Measurements from ENCODE around the gene RPL31.

RPL31 gene

GRCh38 chr2:100957996-100958653 is 44.0 kb upstream of the RPL31 start:
- H3K4me2 ChIP-seq (ENCODE audit: low read length): no peak overlapping the region
- no peaks in the 10 kb centered on the region for H4K20me1 ChIP-seq (ENCODE audit: control insufficient read depth, insufficient read depth, low read depth, low read length)
- no peak overlapping the region for H3K4me3 ChIP-seq (ENCODE audit: low read length)
- no peaks in the 10 kb centered on the region for H3K9me2 ChIP-seq (replicated peaks; ENCODE audit: control insufficient read depth, low read length)
- no peak overlapping the region for H3K27ac ChIP-seq (ENCODE audit: low read depth, low read length)
- no peaks in the 10 kb centered on the region for H3K36me3 ChIP-seq (ENCODE audit: control insufficient read depth, low read length)
- H3K79me2 ChIP-seq (ENCODE audit: control insufficient read depth, low read length): no peaks in the 10 kb centered on the region
- no peaks in the 10 kb centered on the region for H3F3A ChIP-seq (ENCODE audit: control insufficient read depth, insufficient read depth)
- no peaks in the 10 kb centered on the region for H3K9me3 ChIP-seq (ENCODE audit: control insufficient read depth, insufficient read depth, low read length)
- H3K27me3 ChIP-seq (ENCODE audit: control insufficient read depth, low read length): peaks cover 2% of the 10 kb centered on the region; the same call in 1 of the 2 replicates
- no peaks in the 10 kb centered on the region for H3K4me1 ChIP-seq (ENCODE audit: control insufficient read depth, low read length)
- TF ChIP-seq, protein P1, sequence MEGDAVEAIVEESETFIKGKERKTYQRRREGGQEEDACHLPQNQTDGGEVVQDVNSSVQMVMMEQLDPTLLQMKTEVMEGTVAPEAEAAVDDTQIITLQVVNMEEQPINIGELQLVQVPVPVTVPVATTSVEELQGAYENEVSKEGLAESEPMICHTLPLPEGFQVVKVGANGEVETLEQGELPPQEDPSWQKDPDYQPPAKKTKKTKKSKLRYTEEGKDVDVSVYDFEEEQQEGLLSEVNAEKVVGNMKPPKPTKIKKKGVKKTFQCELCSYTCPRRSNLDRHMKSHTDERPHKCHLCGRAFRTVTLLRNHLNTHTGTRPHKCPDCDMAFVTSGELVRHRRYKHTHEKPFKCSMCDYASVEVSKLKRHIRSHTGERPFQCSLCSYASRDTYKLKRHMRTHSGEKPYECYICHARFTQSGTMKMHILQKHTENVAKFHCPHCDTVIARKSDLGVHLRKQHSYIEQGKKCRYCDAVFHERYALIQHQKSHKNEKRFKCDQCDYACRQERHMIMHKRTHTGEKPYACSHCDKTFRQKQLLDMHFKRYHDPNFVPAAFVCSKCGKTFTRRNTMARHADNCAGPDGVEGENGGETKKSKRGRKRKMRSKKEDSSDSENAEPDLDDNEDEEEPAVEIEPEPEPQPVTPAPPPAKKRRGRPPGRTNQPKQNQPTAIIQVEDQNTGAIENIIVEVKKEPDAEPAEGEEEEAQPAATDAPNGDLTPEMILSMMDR (IDR thresholded peaks at IDR 0.05; ENCODE audit: low read depth, low read length, poor library complexity, severe bottlenecking): no peak
- TF ChIP-seq EZH2phosphoT487 (IDR thresholded peaks at IDR 0.05; ENCODE audit: borderline replicate concordance, low read length): no peak

DNA sequence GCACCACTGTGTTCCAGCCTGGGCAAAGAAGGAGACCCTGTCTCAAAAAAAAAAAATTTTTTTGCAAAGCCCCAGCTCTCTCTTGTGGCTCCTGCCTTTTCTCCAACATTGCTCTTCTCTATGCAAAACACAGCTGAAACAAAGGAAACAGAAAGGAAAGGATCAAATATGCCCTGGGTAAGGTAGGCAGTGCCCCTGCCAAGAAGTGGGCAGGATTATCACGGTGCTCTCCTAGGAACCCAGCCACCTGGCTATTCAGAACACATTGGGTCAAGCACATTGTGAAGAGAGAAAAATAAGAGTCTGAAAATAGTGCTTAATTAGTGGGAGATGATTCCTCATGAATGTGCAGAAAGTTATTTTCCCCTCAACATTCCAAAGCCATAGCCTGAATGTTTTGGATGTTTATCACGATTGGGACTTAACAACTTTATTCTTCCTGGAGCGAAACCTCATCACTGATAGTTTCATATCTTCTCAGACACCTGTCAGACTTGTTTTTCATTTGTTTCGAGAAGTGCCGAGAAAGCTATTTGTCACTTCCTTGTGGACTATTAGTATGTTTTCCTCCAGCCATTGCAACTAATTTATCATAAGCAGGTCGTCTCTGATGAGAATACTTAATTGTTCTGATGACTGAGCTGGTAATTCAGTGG is 42.7 kb upstream of the RPL31 start:
- H3K4me3 ChIP-seq (ENCODE audit: low read length): no peak overlapping the region
- H3K4me1 ChIP-seq (ENCODE audit: control insufficient read depth, low read length): no peaks in the 10 kb centered on the region
- no peaks in the 10 kb centered on the region for H3K9me2 ChIP-seq (replicated peaks; ENCODE audit: control insufficient read depth, low read length)
- no peaks in the 10 kb centered on the region for H4K20me1 ChIP-seq (ENCODE audit: control insufficient read depth, insufficient read depth, low read depth, low read length)
- peaks cover 2% of the 10 kb centered on the region; the same call in 1 of the 2 replicates for H3K27me3 ChIP-seq (ENCODE audit: control insufficient read depth, low read length)
- no peaks in the 10 kb centered on the region for H3K79me2 ChIP-seq (ENCODE audit: control insufficient read depth, low read length)
- no peaks in the 10 kb centered on the region for H3K36me3 ChIP-seq (ENCODE audit: control insufficient read depth, low read length)
- no peaks in the 10 kb centered on the region for H3K9me3 ChIP-seq (ENCODE audit: control insufficient read depth, insufficient read depth, low read length)
- TF ChIP-seq EZH2phosphoT487 (IDR thresholded peaks at IDR 0.05; ENCODE audit: borderline replicate concordance, low read length): no peak
- TF ChIP-seq, protein P1 (IDR thresholded peaks at IDR 0.05; ENCODE audit: low read depth, low read length, poor library complexity, severe bottlenecking): no peak
- no peak overlapping the region for H3K4me2 ChIP-seq (ENCODE audit: low read length)
- H3K27ac ChIP-seq (ENCODE audit: low read depth, low read length): no peak overlapping the region
- H3F3A ChIP-seq (ENCODE audit: control insufficient read depth, insufficient read depth): no peaks in the 10 kb centered on the region

GRCh38 chr2:100960688-100961087 is 41.4 kb upstream of the RPL31 start:
- H3K27ac ChIP-seq (ENCODE audit: low read depth, low read length): no peak overlapping the region
- no peaks in the 10 kb centered on the region for H3F3A ChIP-seq (ENCODE audit: control insufficient read depth, insufficient read depth)
- no peaks in the 10 kb centered on the region for H3K36me3 ChIP-seq (ENCODE audit: control insufficient read depth, low read length)
- H3K9me3 ChIP-seq (ENCODE audit: control insufficient read depth, insufficient read depth, low read length): no peaks in the 10 kb centered on the region
- no peak overlapping the region for H3K4me2 ChIP-seq (ENCODE audit: low read length)
- H4K20me1 ChIP-seq (ENCODE audit: control insufficient read depth, insufficient read depth, low read depth, low read length): no peaks in the 10 kb centered on the region
- H3K9me2 ChIP-seq (replicated peaks; ENCODE audit: control insufficient read depth, low read length): no peaks in the 10 kb centered on the region
- no peaks in the 10 kb centered on the region for H3K79me2 ChIP-seq (ENCODE audit: control insufficient read depth, low read length)
- no peaks in the 10 kb centered on the region for H3K4me1 ChIP-seq (ENCODE audit: control insufficient read depth, low read length)
- no peak for TF ChIP-seq EZH2phosphoT487 (IDR thresholded peaks at IDR 0.05; ENCODE audit: borderline replicate concordance, low read length)
- TF ChIP-seq, protein P1 (IDR thresholded peaks at IDR 0.05; ENCODE audit: low read depth, low read length, poor library complexity, severe bottlenecking): no peak
- peaks cover 2% of the 10 kb centered on the region; the same call in 1 of the 2 replicates for H3K27me3 ChIP-seq (ENCODE audit: control insufficient read depth, low read length)
- H3K4me3 ChIP-seq (ENCODE audit: low read length): no peak overlapping the region

Data from DOHH2 (cell line).